Thyroid gland (tissue), 4 donors: ENCODE data around the gene TENT4A. TPM values are rescaled to one million over a fixed set of nuclear protein-coding genes. Genes with fewer than 3 reads are reported as not detected.
"Not testable (repeated sequence)": the region's sequence is repeated elsewhere in the genome, so short reads cannot be mapped to it uniquely, and the experiment has no call there.

ENCODE experiments used
- DNase-seq, 2 donors: peaks; one replicate each; pipeline ENCODE4 v3.0.0-alpha.2; 2019
- H3K27ac ChIP-seq, 3 donors: fragments of 200-600 bp; sonication (generic); 1 replicate in 2 of 3; 2 replicates in 1 of 3; pipeline ENCODE4 v1.5.1; 2016 to 2019; ENCODE audit warnings: mild to moderate bottlenecking in 1 of 3, moderate library complexity in 1 of 3
- H3K27me3 ChIP-seq: fragments of 200-600 bp; sonication (generic); one replicate; pipeline ENCODE4 v1.5.1; 2019
- H3K36me3 ChIP-seq, 2 donors: fragments of 200-600 bp; sonication (generic); one replicate each; pipeline ENCODE4 v1.5.1; 2016 to 2019
- H3K4me1 ChIP-seq, 2 donors: fragments of 200-600 bp; sonication (generic); one replicate each; pipeline ENCODE4 v1.5.1; 2017 to 2019
- H3K4me3 ChIP-seq, 3 donors: fragments of 200-600 bp; sonication (generic); replicated peaks in 1 of 3; 1 replicate in 2 of 3; 2 replicates in 1 of 3; pipeline ENCODE4 v1.5.1; 2016; ENCODE audit warnings: mild to moderate bottlenecking in 1 of 3
- H3K9me3 ChIP-seq: fragments of 200-600 bp; sonication (generic); one replicate; pipeline ENCODE4 v1.5.1; 2017
- CTCF ChIP-seq, 6 experiments: fragments of 200-600 bp in 3 of 6; fragments of 450-650 bp in 3 of 6; sonication (generic) in 3 of 6; IDR thresholded peaks; one replicate each; pipeline ENCODE4 v1.5.1; 2016 to 2019; ENCODE audit warnings: antibody characterized with exemption in 6 of 6, mild to moderate bottlenecking in 2 of 6, inconsistent platforms in 1 of 6, moderate library complexity in 1 of 6
- POLR2A ChIP-seq, 2 donors: fragments of 450-650 bp; IDR thresholded peaks; one replicate each; pipeline ENCODE4 v1.6.1; 2017; ENCODE audit warnings: antibody characterized with exemption in 2 of 2, mild to moderate bottlenecking in 2 of 2, moderate library complexity in 1 of 2
- WGBS, 2 donors: methylation state at CpG; one replicate each; pipeline ENCODE4 v1.1.5; 2017; 5-methylcytosine and 5-hydroxymethylcytosine counted together
- intact Hi-C: fragments of 100-400 bp; cut with DNase I; formaldehyde crosslinking; loops from one replicate; pipeline ENCODE4 v1.15.1; 2023
- total RNA-seq, 4 donors: library from RNA; depleted of rRNA; stranded (reverse); fragments of >200 nt; gene quantifications; one replicate each; pipeline ENCODE4 v1.2.3, GENCODE V29; 2016

The TENT4A gene
- total RNA-seq, 4 donors from 2014 or later = 19.8 to 41.2 (median 29.4) TPM

DNA sequence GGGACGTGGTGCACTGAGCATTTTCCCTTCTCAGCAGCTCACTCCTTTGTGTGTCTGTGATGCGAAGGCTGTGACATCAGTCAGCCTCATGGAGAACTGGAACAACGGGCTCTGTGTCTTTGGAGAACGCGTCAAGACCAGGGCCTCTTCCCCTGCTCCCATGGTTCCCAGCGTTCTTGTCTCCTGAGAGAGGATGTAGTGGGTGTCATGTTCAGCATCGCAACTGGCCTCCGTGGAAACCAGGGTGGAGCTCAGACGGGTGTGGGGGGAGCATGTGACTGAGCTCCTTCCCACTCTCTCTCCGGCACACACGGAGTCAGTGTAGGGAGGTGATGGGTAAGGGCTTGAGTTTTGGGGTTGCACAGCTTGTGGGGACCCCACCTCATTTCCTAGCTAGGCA lies 59.7 kb downstream of the TENT4A start:
- DNase-seq = no peak
- no peak overlapping the region for H3K4me3 ChIP-seq
- H3K27ac ChIP-seq = no peak overlapping the region
- TF ChIP-seq POLR2A (IDR thresholded peaks at IDR 0.05) (no peak), CTCF (IDR thresholded peaks at IDR 0.05) (no peak)
- H3K27me3 ChIP-seq = no peaks in the 10 kb centered on the region
- intact Hi-C loops = no loop called here
- H3K9me3 ChIP-seq = no peaks in the 10 kb centered on the region
- WGBS, 2 donors = 87 to 92% methylated on average over 9 to 11 of the region's 11 CpGs
- no peaks in the 10 kb centered on the region for H3K4me1 ChIP-seq
- no peaks in the 10 kb centered on the region for H3K36me3 ChIP-seq

GRCh38 chr5:6773342-6774035 lies 60.3 kb downstream of the TENT4A start:
- 93 to 95% methylated on average over 34 to 37 of the region's 46 CpGs for WGBS, 2 donors
- Histone ChIP-seq H3K9me3 (no peaks in the 10 kb centered on the region), H3K4me1 (no peaks in the 10 kb centered on the region), H3K27ac (no peak overlapping the region), H3K4me3 (no peak overlapping the region), H3K27me3 (no peaks in the 10 kb centered on the region), H3K36me3 (no peaks in the 10 kb centered on the region)
- TF ChIP-seq POLR2A (IDR thresholded peaks at IDR 0.05) (no peak), CTCF (IDR thresholded peaks at IDR 0.05) (no peak)
- intact Hi-C loops = no loop called here
- no peak for DNase-seq

- H3K27ac ChIP-seq, H3K27me3 ChIP-seq, H3K36me3 ChIP-seq, intact Hi-C loops, DNase-seq, H3K4me3 ChIP-seq, H3K4me1 ChIP-seq, H3K9me3 ChIP-seq: not testable (repeated sequence)
- WGBS, 2 donors = 62% methylated on average over 2 to 5 of the region's 27 CpGs
These were observed 61.0 kb downstream of the TENT4A start for GRCh38 chr5:6774207-6774606.

DNA sequence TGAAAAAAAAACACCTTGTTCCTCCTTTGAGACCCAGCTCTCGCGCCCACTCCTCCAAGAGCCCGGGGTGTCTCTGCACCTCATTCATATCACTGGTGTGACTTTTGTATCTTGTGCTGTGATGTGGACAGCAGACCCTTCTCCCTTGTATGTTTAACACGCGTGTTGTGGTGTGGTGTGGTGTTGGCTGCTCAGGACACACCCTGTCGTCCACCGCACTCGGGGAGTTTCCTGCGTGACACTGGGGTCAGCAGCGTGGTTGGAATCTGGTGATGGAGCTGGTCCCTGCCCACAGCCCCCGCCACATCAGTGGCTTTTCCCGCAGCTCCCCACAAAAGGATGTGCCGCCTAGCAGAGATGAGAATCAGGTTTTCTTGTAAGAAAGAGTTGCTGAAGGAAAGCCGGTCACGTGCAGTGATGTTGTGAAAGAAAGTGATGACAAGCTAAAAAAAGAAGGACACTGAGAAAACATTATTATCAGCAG lies 61.5 kb downstream of the TENT4A start:
- no peak overlapping the region for H3K27ac ChIP-seq
- TF ChIP-seq POLR2A (IDR thresholded peaks at IDR 0.05) = no peak
- TF ChIP-seq CTCF (IDR thresholded peaks at IDR 0.05) = no peak
- H3K9me3 ChIP-seq = no peaks in the 10 kb centered on the region
- no peak overlapping the region for H3K4me3 ChIP-seq
- intact Hi-C loops = no loop called here
- DNase-seq = no peak
- no peaks in the 10 kb centered on the region for H3K27me3 ChIP-seq
- WGBS, 2 donors = 81 to 83% methylated on average over 15 of the region's 15 CpGs
- H3K4me1 ChIP-seq = no peaks in the 10 kb centered on the region
- no peaks in the 10 kb centered on the region for H3K36me3 ChIP-seq

DNA sequence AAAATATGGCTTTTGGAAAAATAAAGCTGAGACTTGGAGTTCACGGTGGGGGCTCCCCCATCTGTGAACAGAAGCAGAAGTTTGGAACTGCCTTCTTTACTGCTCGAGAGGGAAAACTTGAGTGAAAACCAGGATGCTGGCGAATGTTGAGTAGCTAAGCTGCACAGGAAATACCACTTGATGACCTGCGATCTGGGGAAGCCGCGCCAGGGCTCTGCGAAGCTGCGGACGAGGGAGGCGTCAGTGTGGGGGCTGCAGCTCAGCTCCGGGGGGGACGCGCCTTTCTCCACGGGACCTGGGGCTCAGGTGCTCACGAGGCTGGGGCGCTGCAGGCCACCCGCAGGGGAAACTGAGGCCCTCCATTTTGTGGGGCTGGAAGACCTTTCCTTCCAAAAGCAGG lies 62.3 kb downstream of the TENT4A start:
- Histone ChIP-seq H3K4me1 (no peaks in the 10 kb centered on the region), H3K36me3 (no peaks in the 10 kb centered on the region), H3K27me3 (no peaks in the 10 kb centered on the region), H3K27ac (no peak overlapping the region), H3K4me3 (no peak overlapping the region), H3K9me3 (no peaks in the 10 kb centered on the region)
- TF ChIP-seq CTCF (IDR thresholded peaks at IDR 0.05) (no peak), POLR2A (IDR thresholded peaks at IDR 0.05) (no peak)
- no peak for DNase-seq
- 66 to 74% methylated on average over 15 to 17 of the region's 17 CpGs for WGBS, 2 donors
- intact Hi-C loops = no loop called here
